IPS-18c (cell line): ENCODE results near the gene VAV2.

Source experiments
- H3K4me3 ChIP-seq: 2 replicates; pipeline ENCODE4 v1.7.0; 2013; ENCODE audit warnings: low read depth, mild to moderate bottlenecking, low read length, moderate library complexity; ENCODE audit not compliant: insufficient read depth
- H3K9me3 ChIP-seq: one replicate; pipeline ENCODE4 v1.6.1; 2013; ENCODE audit warnings: mild to moderate bottlenecking, low read length, moderate library complexity; ENCODE audit not compliant: control insufficient read depth, insufficient read depth

Gene VAV2

GRCh38 chr9:133952598-133953550 is 39.2 kb downstream of the VAV2 start:
- Histone ChIP-seq H3K4me3 (no peak overlapping the region), H3K9me3 (no peaks in the 10 kb centered on the region)

GRCh38 chr9:133951265-133951664 is 40.9 kb downstream of the VAV2 start:
- Histone ChIP-seq H3K9me3 (no peaks in the 10 kb centered on the region), H3K4me3 (no peak overlapping the region)

GRCh38 chr9:133950629-133951111 is 41.5 kb downstream of the VAV2 start:
- Histone ChIP-seq H3K9me3 (no peaks in the 10 kb centered on the region), H3K4me3 (no peak overlapping the region)

DNA sequence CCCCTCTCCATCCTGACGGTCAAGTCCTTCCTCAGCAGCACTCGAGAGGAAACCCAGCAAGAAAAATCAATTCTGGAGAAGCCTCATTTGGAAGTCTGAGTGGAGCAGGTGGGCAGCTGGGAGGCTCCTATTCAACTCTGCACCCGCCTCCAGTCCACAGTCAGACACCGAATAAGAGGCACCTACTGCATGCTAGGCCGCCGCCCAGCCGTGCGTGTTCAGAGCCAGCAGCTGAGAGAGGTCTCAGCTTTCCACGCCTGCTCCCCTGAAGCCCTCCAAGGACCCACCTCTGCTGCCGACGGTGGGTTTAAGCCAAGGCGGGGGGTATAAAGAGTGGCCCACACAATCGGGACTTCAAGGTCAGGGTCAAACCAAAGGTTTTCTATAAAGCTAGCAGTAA is 41.9 kb downstream of the VAV2 start:
- Histone ChIP-seq H3K9me3 (no peaks in the 10 kb centered on the region), H3K4me3 (no peak overlapping the region)

GRCh38 chr9:133949486-133950061 is 42.5 kb downstream of the VAV2 start:
- Histone ChIP-seq H3K4me3 (no peak overlapping the region), H3K9me3 (no peaks in the 10 kb centered on the region)

DNA sequence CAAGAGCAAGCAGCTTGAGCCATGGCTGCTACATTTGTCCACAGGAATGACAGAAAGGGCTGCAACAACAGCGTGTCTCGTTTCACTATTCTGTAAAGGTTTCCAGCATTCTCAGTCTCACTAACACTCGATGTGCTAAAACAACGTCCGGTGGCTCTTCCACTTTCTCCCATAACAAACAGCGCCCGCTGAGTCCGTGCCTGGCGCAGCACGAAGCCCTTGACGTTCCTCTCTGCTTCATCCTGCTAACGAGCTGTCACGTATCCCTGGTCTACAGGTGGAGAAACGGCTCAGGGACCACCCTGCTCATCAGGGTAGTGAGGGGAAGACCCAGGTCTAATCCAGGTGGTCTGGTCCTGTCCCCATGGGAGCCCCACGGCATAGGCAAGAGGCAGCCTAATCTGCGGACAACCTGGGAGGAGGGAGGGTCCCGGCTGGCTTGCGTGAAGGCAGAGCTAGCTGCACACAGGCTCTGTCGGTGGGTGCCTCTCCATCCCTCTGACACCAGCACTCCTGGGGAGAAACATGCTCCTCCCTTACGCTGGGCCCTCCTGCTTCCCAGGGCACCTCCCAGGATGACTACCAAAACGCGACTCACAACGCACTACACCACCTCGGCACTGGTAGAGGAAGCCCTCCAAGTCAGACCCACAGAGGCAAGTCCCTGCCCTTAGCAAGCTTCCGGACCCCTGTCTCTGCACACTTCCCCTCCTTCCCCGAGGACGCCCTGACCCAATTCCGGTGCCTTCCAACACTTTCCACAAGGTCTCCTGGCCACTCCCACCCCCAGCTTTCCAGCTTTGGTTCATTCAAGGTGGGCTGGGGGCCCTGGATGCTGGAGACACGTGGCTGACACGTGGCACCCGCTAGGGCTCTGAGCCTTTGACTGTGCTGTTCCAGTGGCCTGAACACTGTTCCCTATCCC is 43.3 kb downstream of the VAV2 start:
- no peak overlapping the region for H3K4me3 ChIP-seq
- no peaks in the 10 kb centered on the region for H3K9me3 ChIP-seq

DNA sequence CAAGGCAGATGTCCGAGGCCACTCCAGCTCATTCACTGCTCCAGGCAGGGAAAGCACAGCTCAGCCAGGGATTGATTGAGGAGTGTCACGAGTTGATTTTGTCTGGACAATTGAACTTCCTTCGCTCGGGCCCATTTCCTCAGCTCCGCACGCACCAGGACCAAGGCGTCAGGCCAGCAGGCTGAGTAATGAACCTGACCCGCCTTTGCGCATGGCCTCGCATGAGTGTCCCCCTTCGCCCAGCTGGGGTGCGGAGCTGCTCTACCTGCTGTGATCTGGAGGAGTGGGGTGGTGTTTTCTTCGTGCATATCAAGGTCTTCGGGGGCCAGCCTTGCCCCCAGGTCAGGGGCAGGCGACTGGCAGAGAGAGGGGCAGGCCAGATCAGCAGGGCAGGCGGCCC is 44.0 kb downstream of the VAV2 start:
- H3K9me3 ChIP-seq: no peaks in the 10 kb centered on the region
- H3K4me3 ChIP-seq: no peak overlapping the region

DNA sequence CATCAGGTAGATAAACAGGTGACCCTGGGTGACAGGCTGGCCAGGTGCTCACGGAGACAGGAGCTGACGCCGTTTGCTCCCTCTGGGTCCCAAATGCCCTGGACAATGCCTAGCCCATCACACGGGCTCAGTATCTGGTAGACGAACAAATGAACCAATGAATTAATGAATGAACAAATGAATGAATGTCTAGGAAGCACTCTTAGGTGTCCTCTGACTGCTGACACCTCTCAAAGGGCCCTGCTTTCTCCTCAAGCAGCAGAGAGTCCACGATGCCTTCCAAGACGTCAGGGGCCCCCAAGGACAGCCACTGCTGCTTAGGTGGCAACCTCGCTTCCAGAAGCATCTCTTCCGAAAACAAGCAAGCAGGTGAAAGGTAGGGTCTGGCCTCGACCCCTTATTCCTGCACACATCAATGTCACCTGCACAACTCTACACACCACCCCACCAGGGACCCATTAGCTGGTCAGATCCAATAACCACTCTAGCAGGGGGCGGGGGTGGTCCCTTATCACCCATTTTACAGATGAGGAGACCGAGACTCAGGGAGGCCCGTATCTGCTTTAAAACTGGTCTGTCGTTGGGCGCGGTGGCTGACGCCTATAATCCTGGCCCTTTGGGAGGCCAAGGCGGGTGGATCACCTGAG is 45.2 kb downstream of the VAV2 start:
- no peak overlapping the region for H3K4me3 ChIP-seq

DNA sequence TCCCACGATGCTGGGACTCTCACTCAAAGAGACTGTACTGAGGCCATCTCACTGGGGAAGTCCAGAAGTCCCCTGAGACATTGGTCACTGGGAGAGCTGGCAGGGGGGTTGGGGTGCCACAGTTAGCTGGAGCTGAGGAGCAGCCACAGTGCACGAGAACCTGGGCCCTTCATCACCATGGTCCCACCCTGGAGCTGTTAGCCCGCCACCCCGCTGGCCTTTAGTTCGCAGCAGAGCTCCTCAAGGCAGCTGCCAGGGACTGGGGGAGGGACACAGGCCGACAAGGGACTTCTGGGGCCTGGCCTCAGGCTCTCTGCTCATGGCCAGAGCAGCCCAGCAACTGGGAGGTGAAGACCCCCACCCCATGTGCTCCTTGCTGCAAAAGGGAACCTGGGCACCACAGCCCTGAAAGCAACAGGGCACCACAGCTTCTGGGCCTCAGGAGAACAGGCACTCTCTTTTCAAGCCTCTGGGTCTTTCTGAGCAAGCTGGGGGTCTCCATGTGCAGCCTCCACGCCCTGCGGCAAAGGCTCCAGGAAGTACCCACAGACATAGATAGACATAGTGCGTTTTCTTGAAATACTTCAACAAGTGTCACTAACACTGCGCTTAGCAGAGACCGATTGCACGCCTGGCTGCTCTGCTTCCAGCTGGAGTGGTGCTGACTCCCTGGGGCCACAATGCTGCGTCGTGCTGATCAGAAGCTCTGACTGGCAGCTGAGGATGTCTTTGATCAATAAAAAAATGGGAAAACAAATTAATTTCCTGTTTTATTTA is 46.0 kb downstream of the VAV2 start:
- no peaks in the 10 kb centered on the region for H3K9me3 ChIP-seq
- no peak overlapping the region for H3K4me3 ChIP-seq

More for the DNA sequence above, 45.2 kb downstream of the VAV2 start:
- H3K9me3 ChIP-seq: no peaks in the 10 kb centered on the region

GRCh38 chr9:133945314-133945975 is 46.7 kb downstream of the VAV2 start:
- H3K9me3 ChIP-seq: no peaks in the 10 kb centered on the region
- H3K4me3 ChIP-seq: no peak overlapping the region

GRCh38 chr9:133944746-133945135 is 47.4 kb downstream of the VAV2 start:
- H3K4me3 ChIP-seq: no peak overlapping the region
- H3K9me3 ChIP-seq: no peaks in the 10 kb centered on the region

DNA sequence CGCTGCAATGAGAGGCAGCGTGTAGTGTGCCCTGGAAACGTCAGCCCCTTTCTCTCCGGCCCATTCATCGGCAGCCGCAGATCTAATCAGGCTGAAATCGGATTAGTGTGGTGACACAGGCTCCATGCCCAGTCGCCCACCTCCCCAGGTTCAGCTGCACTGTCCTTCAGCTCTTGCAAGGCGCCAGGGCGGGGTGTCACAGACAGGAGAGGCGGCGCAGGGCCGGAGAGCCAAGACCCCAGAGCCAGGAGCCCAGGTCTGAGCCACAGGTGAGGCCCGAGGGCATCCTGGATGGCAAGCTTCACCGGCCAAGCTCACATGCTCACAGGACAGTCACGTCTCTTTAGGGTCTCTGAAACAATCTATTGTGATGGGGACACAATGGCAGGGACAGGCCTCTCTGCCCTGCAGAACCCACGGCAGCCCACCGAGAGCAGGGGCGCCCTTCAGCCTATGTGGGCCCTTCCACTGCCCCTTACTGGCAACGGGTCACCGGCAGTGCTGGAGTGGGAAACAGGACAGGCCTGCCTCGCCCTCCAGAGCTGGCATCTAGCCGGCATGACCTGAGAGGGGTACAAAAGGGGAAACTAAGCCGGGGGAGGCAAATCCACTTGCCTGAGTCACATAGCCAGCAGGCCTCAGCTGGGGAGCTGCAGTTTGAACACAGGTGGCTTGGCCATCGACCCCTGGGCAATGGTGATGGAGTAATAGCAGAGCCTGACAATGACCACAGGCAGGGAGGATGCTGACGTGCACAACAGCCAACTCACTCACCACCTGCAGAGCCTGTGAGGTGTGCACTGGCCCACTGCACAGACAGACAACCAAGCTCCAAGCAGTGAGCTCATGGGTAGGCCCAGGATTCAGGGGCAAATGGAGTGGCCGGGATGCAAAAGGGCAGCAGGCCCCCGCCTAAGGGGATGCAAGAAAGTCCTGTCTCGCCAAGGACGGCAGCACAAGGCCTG is 48.1 kb downstream of the VAV2 start:
- H3K9me3 ChIP-seq: peaks cover 2% of the 10 kb centered on the region
- no peak overlapping the region for H3K4me3 ChIP-seq

DNA sequence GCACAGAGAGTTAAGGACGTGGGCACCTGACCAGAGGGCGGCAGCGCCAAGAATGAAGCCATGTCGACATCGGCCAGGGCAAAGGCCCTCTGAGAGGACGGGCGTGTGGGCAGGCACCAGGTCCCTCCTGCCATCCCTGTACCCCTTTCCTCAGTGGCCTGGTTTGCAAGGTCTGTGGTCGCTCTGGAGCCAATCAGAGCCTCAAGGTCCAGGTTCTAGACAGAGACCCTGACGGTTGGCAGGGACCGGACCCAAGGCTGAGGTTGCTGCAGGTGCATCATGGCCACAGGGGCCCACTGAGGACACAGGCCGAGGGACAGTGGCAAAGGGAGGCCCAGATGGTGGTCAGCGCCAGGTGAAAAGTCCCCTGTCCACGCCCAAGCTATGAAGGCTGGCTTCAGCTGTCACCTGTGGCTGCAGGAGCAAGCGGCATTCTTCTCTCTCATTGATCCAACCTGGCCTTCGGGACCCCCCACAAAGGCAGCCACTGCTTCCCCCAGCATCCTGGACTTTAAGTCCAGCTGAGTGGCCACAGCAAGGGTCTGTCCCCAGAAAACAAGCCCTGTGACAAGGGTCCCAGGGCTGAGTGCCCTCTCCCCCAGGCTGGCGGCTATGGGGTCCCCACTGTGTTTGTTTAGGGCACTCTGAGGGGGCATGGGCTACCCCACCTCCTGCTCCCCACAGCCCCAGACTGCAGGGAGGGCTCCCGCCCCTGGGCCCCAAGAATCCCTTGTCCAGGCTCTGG is 48.9 kb downstream of the VAV2 start:
- H3K9me3 ChIP-seq: peaks cover 2% of the 10 kb centered on the region

GRCh38 chr9:133942206-133942975 is 49.7 kb downstream of the VAV2 start:
- H3K4me3 ChIP-seq: no peak overlapping the region

More for the DNA sequence above, 48.9 kb downstream of the VAV2 start:
- H3K4me3 ChIP-seq: no peak overlapping the region

More at GRCh38 chr9:133942206-133942975, 49.7 kb downstream of the VAV2 start:
- H3K9me3 ChIP-seq: peaks cover 2% of the 10 kb centered on the region
